GM10266 (cell line): ENCODE data around the gene NUDT6.
A peak's percentile ranks its signal among the peaks of the same experiment; 100 is the strongest.

Experiments
- DNase-seq: peaks from one replicate; pipeline ENCODE4 v3.0.0; 2012; ENCODE audit errors: extremely low spot score
- CTCF ChIP-seq: IDR thresholded peaks from 2 replicates; pipeline ENCODE4 v1.5.1; 2012; ENCODE audit warnings: mild to moderate bottlenecking, low read depth; ENCODE audit not compliant: control insufficient read depth, insufficient read depth; ENCODE audit errors: missing control alignments

NUDT6 gene, protein sequence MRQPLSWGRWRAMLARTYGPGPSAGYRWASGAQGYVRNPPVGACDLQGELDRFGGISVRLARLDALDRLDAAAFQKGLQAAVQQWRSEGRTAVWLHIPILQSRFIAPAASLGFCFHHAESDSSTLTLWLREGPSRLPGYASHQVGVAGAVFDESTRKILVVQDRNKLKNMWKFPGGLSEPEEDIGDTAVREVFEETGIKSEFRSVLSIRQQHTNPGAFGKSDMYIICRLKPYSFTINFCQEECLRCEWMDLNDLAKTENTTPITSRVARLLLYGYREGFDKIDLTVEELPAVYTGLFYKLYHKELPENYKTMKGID

DNA sequence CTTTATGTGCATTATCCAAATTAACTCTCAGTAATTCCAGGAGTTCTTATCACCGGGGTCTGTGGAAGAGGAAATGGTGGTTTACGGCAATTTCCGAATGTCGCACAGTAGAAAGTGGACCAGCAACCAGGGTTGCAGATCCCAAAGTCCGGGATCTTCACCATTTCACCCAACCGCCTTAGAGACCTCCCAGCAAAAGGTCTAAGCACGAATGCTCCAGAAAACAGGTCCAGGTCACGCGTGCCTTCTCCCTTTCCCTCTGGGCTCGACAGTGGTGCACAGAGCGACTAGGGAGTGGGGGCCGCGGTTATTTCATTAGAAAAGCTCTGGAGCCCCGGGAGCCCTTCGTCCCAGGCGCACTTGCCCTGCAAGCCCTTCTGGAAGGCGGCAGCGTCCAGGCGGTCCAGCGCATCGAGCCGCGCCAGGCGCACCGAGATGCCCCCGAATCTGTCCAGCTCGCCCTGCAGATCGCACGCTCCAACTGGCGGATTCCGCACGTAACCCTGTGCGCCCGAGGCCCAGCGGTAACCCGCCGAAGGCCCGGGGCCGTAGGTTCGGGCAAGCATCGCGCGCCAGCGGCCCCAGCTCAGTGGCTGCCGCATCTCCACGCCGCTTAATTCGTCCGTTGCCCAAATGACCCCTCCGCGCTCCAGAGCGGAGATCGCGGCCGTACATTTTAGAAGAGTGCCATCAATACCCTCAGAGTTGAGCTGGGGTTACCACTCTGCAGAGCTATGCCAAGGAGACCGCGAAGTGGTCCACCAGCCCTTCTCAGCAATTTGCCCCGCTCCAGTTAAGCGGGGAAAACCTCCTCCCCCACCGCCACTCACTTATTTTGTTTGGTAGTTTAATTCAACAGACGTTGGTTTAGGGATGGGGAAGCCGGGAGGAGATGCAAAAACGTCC lies at the start of gene NUDT6:
TSS of gene NUDT6 (minus strand) at position 627 of the 906 bp plus-strand sequence. CDS start at position 602, 25 bp downstream.
- peak; percentile 51 for DNase-seq
- no peak for TF ChIP-seq CTCF

- TF ChIP-seq CTCF = no peak
- DNase-seq = no peak
Measured at GRCh38 chr4:122968227-122968812, 45.9 kb upstream of the NUDT6 start.

GRCh38 chr4:122967231-122967630 lies 44.8 kb upstream of the NUDT6 start:
- no peak for DNase-seq
- TF ChIP-seq CTCF = no peak

GRCh38 chr4:122966201-122966600 lies 43.8 kb upstream of the NUDT6 start:
- no peak for DNase-seq
- TF ChIP-seq CTCF = no peak

- DNase-seq = no peak
- no peak for TF ChIP-seq CTCF
Measured at GRCh38 chr4:122963216-122963615, 40.8 kb upstream of the NUDT6 start.

- DNase-seq = no peak
- no peak for TF ChIP-seq CTCF
Measured at GRCh38 chr4:122960611-122961000, 38.2 kb upstream of the NUDT6 start.
